Measurements from ENCODE around the gene TPH2.

The TPH2 gene

GRCh38 chr12:72030277-72030676 lies 91.6 kb downstream of the TPH2 start:
- TF ChIP-seq NFRKB (IDR thresholded peaks at IDR 0.05) (no peak), ARNT (IDR thresholded peaks at IDR 0.05) (no peak), SUZ12 (IDR thresholded peaks at IDR 0.05) (no peak), L3MBTL2 (conservative IDR thresholded peaks at IDR 0.05) (no peak), FOXA1 (IDR thresholded peaks at IDR 0.05) (no peak), SP1 (IDR thresholded peaks at IDR 0.05) (no peak), HDGF (IDR thresholded peaks at IDR 0.05; ENCODE audit: borderline replicate concordance) (no peak), FOXK2 (IDR thresholded peaks at IDR 0.05) (no peak), CTBP1 (IDR thresholded peaks at IDR 0.05; ENCODE audit: borderline replicate concordance) (no peak), TARDBP (IDR thresholded peaks at IDR 0.05) (no peak), PKNOX1 (IDR thresholded peaks at IDR 0.05) (no peak), ZNF384 (IDR thresholded peaks at IDR 0.05) (no peak), ELF4 (IDR thresholded peaks at IDR 0.05) (no peak), FOXM1 (IDR thresholded peaks at IDR 0.05; ENCODE audit: borderline replicate concordance) (no peak), LEF1 (IDR thresholded peaks at IDR 0.05; ENCODE audit: borderline replicate concordance) (no peak), BHLHE40 (IDR thresholded peaks at IDR 0.05; ENCODE audit: borderline replicate concordance) (no peak)
- POLR2A ChIA-PET = no interaction called here
- CTCF ChIA-PET = interaction anchor here (0.8 kb wide), 1 partner anchor 13 kb away, joined by 3 read pairs; no protein-coding TSS in a partner anchor
- no peak for DNase-seq (ENCODE audit: extremely low spot score)

- CTCF ChIA-PET = no interaction called here
- POLR2A ChIA-PET = no interaction called here
- no peak for DNase-seq (ENCODE audit: extremely low spot score)
- no peak for TF ChIP-seq SUZ12 (IDR thresholded peaks at IDR 0.05)
- TF ChIP-seq ZNF384 (IDR thresholded peaks at IDR 0.05) = no peak
- TF ChIP-seq SP1 (IDR thresholded peaks at IDR 0.05) = no peak
- no peak for TF ChIP-seq BHLHE40 (IDR thresholded peaks at IDR 0.05; ENCODE audit: borderline replicate concordance)
- TF ChIP-seq CTBP1 (IDR thresholded peaks at IDR 0.05; ENCODE audit: borderline replicate concordance) = no peak
- TF ChIP-seq LEF1 (IDR thresholded peaks at IDR 0.05; ENCODE audit: borderline replicate concordance) = no peak
- TF ChIP-seq FOXM1 (IDR thresholded peaks at IDR 0.05; ENCODE audit: borderline replicate concordance) = no peak
- TF ChIP-seq TARDBP (IDR thresholded peaks at IDR 0.05) = no peak
- TF ChIP-seq ELF4 (IDR thresholded peaks at IDR 0.05) = no peak
- no peak for TF ChIP-seq FOXK2 (IDR thresholded peaks at IDR 0.05)
Measured at GRCh38 chr12:72031066-72031465, 92.4 kb downstream of the TPH2 start.

- TF ChIP-seq LEF1 (IDR thresholded peaks at IDR 0.05; ENCODE audit: borderline replicate concordance) (no peak), L3MBTL2 (conservative IDR thresholded peaks at IDR 0.05) (no peak), FOXA1 (IDR thresholded peaks at IDR 0.05) (no peak), BHLHE40 (IDR thresholded peaks at IDR 0.05; ENCODE audit: borderline replicate concordance) (no peak), SUZ12 (IDR thresholded peaks at IDR 0.05) (no peak), ZNF384 (IDR thresholded peaks at IDR 0.05) (no peak), SP1 (IDR thresholded peaks at IDR 0.05) (no peak), FOXM1 (IDR thresholded peaks at IDR 0.05; ENCODE audit: borderline replicate concordance) (no peak), NFRKB (IDR thresholded peaks at IDR 0.05) (no peak), PKNOX1 (IDR thresholded peaks at IDR 0.05) (no peak), TARDBP (IDR thresholded peaks at IDR 0.05) (no peak), HDGF (IDR thresholded peaks at IDR 0.05; ENCODE audit: borderline replicate concordance) (no peak), FOXK2 (IDR thresholded peaks at IDR 0.05) (no peak), CTBP1 (IDR thresholded peaks at IDR 0.05; ENCODE audit: borderline replicate concordance) (no peak)
- DNase-seq (ENCODE audit: extremely low spot score) = no peak
- ChIA-PET CTCF (no interaction called here), POLR2A (no interaction called here)
Measured at GRCh38 chr12:72033991-72034390, 95.3 kb downstream of the TPH2 start.

- TF ChIP-seq SP1 (IDR thresholded peaks at IDR 0.05) (no peak), ELF4 (IDR thresholded peaks at IDR 0.05) (no peak), HDGF (IDR thresholded peaks at IDR 0.05; ENCODE audit: borderline replicate concordance) (no peak), BHLHE40 (IDR thresholded peaks at IDR 0.05; ENCODE audit: borderline replicate concordance) (no peak), ZNF384 (IDR thresholded peaks at IDR 0.05) (no peak), L3MBTL2 (conservative IDR thresholded peaks at IDR 0.05) (no peak), NFRKB (IDR thresholded peaks at IDR 0.05) (no peak), ARNT (IDR thresholded peaks at IDR 0.05) (no peak), FOXM1 (IDR thresholded peaks at IDR 0.05; ENCODE audit: borderline replicate concordance) (no peak), CTBP1 (IDR thresholded peaks at IDR 0.05; ENCODE audit: borderline replicate concordance) (no peak), FOXA1 (IDR thresholded peaks at IDR 0.05) (no peak), FOXK2 (IDR thresholded peaks at IDR 0.05) (no peak), PKNOX1 (IDR thresholded peaks at IDR 0.05) (no peak), TARDBP (IDR thresholded peaks at IDR 0.05) (no peak), SUZ12 (IDR thresholded peaks at IDR 0.05) (no peak), LEF1 (IDR thresholded peaks at IDR 0.05; ENCODE audit: borderline replicate concordance) (no peak)
- DNase-seq (ENCODE audit: extremely low spot score) = no peak
- POLR2A ChIA-PET = no interaction called here
- CTCF ChIA-PET = no interaction called here
Measured at GRCh38 chr12:72035625-72036024, 97.0 kb downstream of the TPH2 start.

- CTCF ChIA-PET = interaction anchor here (0.5 to 0.6 kb wide), 2 partner anchors 252 to 1064 kb away, joined by 3 read pairs; no protein-coding TSS in a partner anchor
- TF ChIP-seq ARNT (IDR thresholded peaks at IDR 0.05) = no peak
- TF ChIP-seq FOXK2 (IDR thresholded peaks at IDR 0.05) = no peak
- no peak for TF ChIP-seq ELF4 (IDR thresholded peaks at IDR 0.05)
- POLR2A ChIA-PET = no interaction called here
- DNase-seq (ENCODE audit: extremely low spot score) = no peak
Measured at GRCh38 chr12:72036393-72036792, 97.7 kb downstream of the TPH2 start.

- POLR2A ChIA-PET = no interaction called here
Measured at GRCh38 chr12:72037006-72037795, 98.6 kb downstream of the TPH2 start.

More at GRCh38 chr12:72037006-72037795, 98.6 kb downstream of the TPH2 start:
- DNase-seq (ENCODE audit: extremely low spot score) = no peak
- no peak for TF ChIP-seq BHLHE40 (IDR thresholded peaks at IDR 0.05; ENCODE audit: borderline replicate concordance)
- TF ChIP-seq FOXK2 (IDR thresholded peaks at IDR 0.05) = no peak
- TF ChIP-seq ARNT (IDR thresholded peaks at IDR 0.05) = no peak
- no peak for TF ChIP-seq PKNOX1 (IDR thresholded peaks at IDR 0.05)
- TF ChIP-seq HDGF (IDR thresholded peaks at IDR 0.05; ENCODE audit: borderline replicate concordance) = no peak
- no peak for TF ChIP-seq TARDBP (IDR thresholded peaks at IDR 0.05)
- TF ChIP-seq NFRKB (IDR thresholded peaks at IDR 0.05) = no peak
- TF ChIP-seq SUZ12 (IDR thresholded peaks at IDR 0.05) = no peak
- no peak for TF ChIP-seq L3MBTL2 (conservative IDR thresholded peaks at IDR 0.05)
- no peak for TF ChIP-seq CTBP1 (IDR thresholded peaks at IDR 0.05; ENCODE audit: borderline replicate concordance)
- no peak for TF ChIP-seq LEF1 (IDR thresholded peaks at IDR 0.05; ENCODE audit: borderline replicate concordance)
- TF ChIP-seq ZNF384 (IDR thresholded peaks at IDR 0.05) = no peak
- TF ChIP-seq FOXA1 (IDR thresholded peaks at IDR 0.05) = no peak
- no peak for TF ChIP-seq FOXM1 (IDR thresholded peaks at IDR 0.05; ENCODE audit: borderline replicate concordance)
- TF ChIP-seq ELF4 (IDR thresholded peaks at IDR 0.05) = no peak
- TF ChIP-seq SP1 (IDR thresholded peaks at IDR 0.05) = no peak
- CTCF ChIA-PET = interaction anchor here (0.6 kb wide), 1 partner anchor 1065 kb away, joined by 3 read pairs; no protein-coding TSS in a partner anchor
